Lung (tissue), 16 donors: ENCODE measurements around the gene C18orf32. TPM values are rescaled to one million over a fixed set of nuclear protein-coding genes. Genes with fewer than 3 reads are reported as not detected.
A peak's percentile ranks its signal among the peaks of the same experiment; 100 is the strongest.

Experiments
- ATAC-seq: fragments of 200-7000 bp; cut with Tn5 transposase; one replicate; pipeline ENCODE4 v1.9.1; 2020; ENCODE audit warnings: moderate number of reproducible peaks; ENCODE audit not compliant: insufficient read depth, low FRiP score
- DNase-seq, 3 donors: peaks; one replicate each; pipeline ENCODE4 v3.0.0-alpha.2; 2013 to 2017
- H3K27ac ChIP-seq, 2 donors: one replicate each; pipeline ENCODE4 v1.5.1; 2013; ENCODE audit warnings: mild to moderate bottlenecking in 2 of 2, moderate library complexity in 2 of 2, control low read depth in 1 of 2, inconsistent platforms in 1 of 2, low read depth in 1 of 2, low read length in 1 of 2
- H3K27me3 ChIP-seq, 3 donors: one replicate each; pipeline ENCODE4 v1.5.1; 2013; ENCODE audit warnings: low read length in 2 of 3; ENCODE audit not compliant: control insufficient read depth in 3 of 3, insufficient read depth in 3 of 3
- H3K36me3 ChIP-seq, 4 donors: one replicate each; pipeline ENCODE4 v1.5.1; 2013; ENCODE audit warnings: low read length in 4 of 4, mild to moderate bottlenecking in 1 of 4, moderate library complexity in 1 of 4; ENCODE audit not compliant: control insufficient read depth in 4 of 4, insufficient read depth in 4 of 4
- H3K4me1 ChIP-seq, 5 donors: one replicate each; pipeline ENCODE4 v1.5.1; 2013; ENCODE audit warnings: low read length in 5 of 5, mild to moderate bottlenecking in 2 of 5, moderate library complexity in 1 of 5; ENCODE audit not compliant: control insufficient read depth in 5 of 5, insufficient read depth in 5 of 5
- H3K4me3 ChIP-seq: one replicate; pipeline ENCODE4 v1.5.1; 2013; ENCODE audit warnings: mild to moderate bottlenecking, control low read depth, moderate library complexity
- H3K9ac ChIP-seq, 2 donors: one replicate each; pipeline ENCODE4 v1.5.1; 2013; ENCODE audit warnings: low read length in 2 of 2, control low read depth in 1 of 2; ENCODE audit not compliant: insufficient read depth in 1 of 2
- H3K9me3 ChIP-seq, 4 donors: one replicate each; pipeline ENCODE4 v1.5.1; 2013; ENCODE audit warnings: low read length in 3 of 4, mild to moderate bottlenecking in 1 of 4, moderate library complexity in 1 of 4; ENCODE audit not compliant: control insufficient read depth in 4 of 4, insufficient read depth in 3 of 4
- CTCF ChIP-seq: IDR thresholded peaks from 2 replicates; pipeline ENCODE4 v1.5.1; 2012; ENCODE audit warnings: mild to moderate bottlenecking; ENCODE audit errors: control extremely low read depth, extremely low read depth
- WGBS, 2 donors: extraction: QIAGEN DNeasy Blood & Tissue Kit; methylation state at CpG; one replicate each; pipeline ENCODE4 v1.1.7; 2013; 5-methylcytosine and 5-hydroxymethylcytosine counted together
- long read RNA-seq, 5 donors: transcript quantifications; one replicate each; lab custom pipeline, GENCODE V29; 2026
- polyA plus RNA-seq, 2 donors: library from polyadenylated mRNA; stranded (reverse); fragments of 200-250 nt; gene quantifications; one replicate each; pipeline ENCODE4 v1.2.1, GENCODE V29; 2013
- total RNA-seq, 2 donors: library from RNA; depleted of rRNA in 1 of 2; stranded (reverse); fragments of >200 nt in 1 of 2; gene quantifications; one replicate each; pipeline ENCODE4 v1.2.1, GENCODE V29; 2014 to 2021
- donor health status: control.
- donor health status: control.
- donor health status: Bipolar disorder and iron deficiency.
- donor health status: healthy.
- donor health status: DM: yes; HTN: yes; CAD: no.

The C18orf32 gene
- total RNA-seq (10 to 100 TPM; 50.9 to 58.0 TPM), polyA plus RNA-seq (10 to 100 TPM; 77.4 to 81.7 TPM)
- long read RNA-seq, donor 1, full-length matches to known transcripts, result 56 of 56 reads
- long read RNA-seq, donor 1, partial matches to known transcripts, result 0 of 56 reads
- long read RNA-seq, donor 1, other reads (novel, unspliced or antisense), result 0 of 56 reads
- long read RNA-seq, donor 2, full-length matches to known transcripts, result 24 of 24 reads
- long read RNA-seq, donor 2, partial matches to known transcripts, result 0 of 24 reads
- long read RNA-seq, donor 2, other reads (novel, unspliced or antisense), result 0 of 24 reads
- long read RNA-seq, donor 3, full-length matches to known transcripts, result 29 of 29 reads
- long read RNA-seq, donor 3, partial matches to known transcripts, result 0 of 29 reads
- long read RNA-seq, donor 3, other reads (novel, unspliced or antisense), result 0 of 29 reads
- long read RNA-seq, donor 4, full-length matches to known transcripts, result 21 of 21 reads
- long read RNA-seq, donor 4, partial matches to known transcripts, result 0 of 21 reads
- long read RNA-seq, donor 4, other reads (novel, unspliced or antisense), result 0 of 21 reads
- long read RNA-seq, donor 5, full-length matches to known transcripts, result 63 of 63 reads
- long read RNA-seq, donor 5, partial matches to known transcripts, result 0 of 63 reads
- long read RNA-seq, donor 5, other reads (novel, unspliced or antisense), result 0 of 63 reads

- 3 to 4% methylated on average over 64 to 69 of the region's 69 CpGs for WGBS, 2 donors
- Histone ChIP-seq H3K9me3 (no peaks in the 10 kb centered on the region), H3K4me3 (peak within 1 kb of the TSS; percentile 66), H3K27ac (peak within 1 kb of the TSS; percentile 97 to 98), H3K9ac (peak within 1 kb of the TSS; percentile 86 to 95), H3K27me3 (no peaks in the 10 kb centered on the region), H3K4me1 (peaks cover 0 to 29% (median 12%) of the 10 kb centered on the region in 5 donors), H3K36me3 (peaks cover 11 to 35% (median 32%) of the 10 kb centered on the region in 4 donors)
- peak; percentile 96 to 97 (median 96) for DNase-seq
- no peak for TF ChIP-seq CTCF
- ATAC-seq, result peak; percentile 96
Measured at GRCh38 chr18:49486953-49487710, at the start of gene C18orf32. C18orf32 (minus strand) TSS chr18:49487234; CDS start chr18:49483748, 3,486 bp downstream.

GRCh38 chr18:49534846-49535601 is 48.0 kb upstream of the C18orf32 start:
- DNase-seq, result no peak
- Histone ChIP-seq H3K4me1 (no peaks in the 10 kb centered on the region), H3K9ac (no peak overlapping the region), H3K27ac (no peak overlapping the region), H3K36me3 (no peaks in the 10 kb centered on the region), H3K9me3 (no peaks in the 10 kb centered on the region), H3K4me3 (no peak overlapping the region), H3K27me3 (no peaks in the 10 kb centered on the region)
- WGBS, 2 donors, result 89 to 94% methylated on average over 1 of the region's 1 CpG
- ATAC-seq, result no peak
- TF ChIP-seq CTCF, result no peak

GRCh38 chr18:49531678-49532153 is 44.7 kb upstream of the C18orf32 start:
- Histone ChIP-seq H3K9me3 (no peaks in the 10 kb centered on the region), H3K27ac (no peak overlapping the region), H3K36me3 (no peaks in the 10 kb centered on the region), H3K9ac (no peak overlapping the region), H3K27me3 (no peaks in the 10 kb centered on the region), H3K4me3 (no peak overlapping the region), H3K4me1 (no peaks in the 10 kb centered on the region)
- WGBS, 2 donors, result 55 to 69% methylated on average over 10 of the region's 10 CpGs
- no peak for TF ChIP-seq CTCF
- DNase-seq, result no peak
- no peak for ATAC-seq
